ENCODE measurements around the gene ATP8B4. TPM values are rescaled to one million over a fixed set of nuclear protein-coding genes. Genes with fewer than 3 reads are reported as not detected.

ATP8B4 gene
- total and polyA plus RNA-seq, 4 donors, result 1.9 to 19.7 (median 12.4) TPM

DNA sequence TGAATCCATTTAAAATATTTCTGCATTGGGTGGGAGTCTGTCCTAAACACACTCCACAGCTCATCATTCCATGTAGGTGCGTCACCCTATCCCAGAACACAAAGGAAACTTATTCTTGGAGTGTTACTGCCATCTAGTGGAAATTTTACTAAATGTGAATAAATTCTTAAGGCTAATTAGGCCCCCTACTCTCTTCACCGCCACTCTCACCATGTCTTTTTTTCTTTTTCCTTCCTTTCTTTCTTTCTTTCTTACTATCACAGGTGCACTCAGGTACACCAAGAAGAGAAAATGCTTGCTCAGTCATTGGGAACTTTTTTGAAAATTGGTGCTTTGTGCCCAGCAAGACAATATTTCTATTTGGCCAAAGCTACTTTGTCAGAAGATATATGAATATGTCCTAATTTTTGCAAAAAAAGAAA is 26.4 kb upstream of the ATP8B4 start:
- no peak overlapping the region for H3K27ac ChIP-seq (ENCODE audit: low read depth in 1 of 2, low read length in 2 of 2)
- TF ChIP-seq HNF4G (IDR thresholded peaks at IDR 0.05) (no peak), HNF4A (conservative IDR thresholded peaks at IDR 0.05) (no peak), RXRA (IDR thresholded peaks at IDR 0.05) (no peak), YY1 (IDR thresholded peaks at IDR 0.05) (no peak), RAD21 (IDR thresholded peaks at IDR 0.05) (peak; percentile 89 to 91), TAF1 (conservative IDR thresholded peaks at IDR 0.05) (no peak), JUND (IDR thresholded peaks at IDR 0.05) (peak; percentile 62 to 89)
- TF ChIP-seq, protein P1, sequence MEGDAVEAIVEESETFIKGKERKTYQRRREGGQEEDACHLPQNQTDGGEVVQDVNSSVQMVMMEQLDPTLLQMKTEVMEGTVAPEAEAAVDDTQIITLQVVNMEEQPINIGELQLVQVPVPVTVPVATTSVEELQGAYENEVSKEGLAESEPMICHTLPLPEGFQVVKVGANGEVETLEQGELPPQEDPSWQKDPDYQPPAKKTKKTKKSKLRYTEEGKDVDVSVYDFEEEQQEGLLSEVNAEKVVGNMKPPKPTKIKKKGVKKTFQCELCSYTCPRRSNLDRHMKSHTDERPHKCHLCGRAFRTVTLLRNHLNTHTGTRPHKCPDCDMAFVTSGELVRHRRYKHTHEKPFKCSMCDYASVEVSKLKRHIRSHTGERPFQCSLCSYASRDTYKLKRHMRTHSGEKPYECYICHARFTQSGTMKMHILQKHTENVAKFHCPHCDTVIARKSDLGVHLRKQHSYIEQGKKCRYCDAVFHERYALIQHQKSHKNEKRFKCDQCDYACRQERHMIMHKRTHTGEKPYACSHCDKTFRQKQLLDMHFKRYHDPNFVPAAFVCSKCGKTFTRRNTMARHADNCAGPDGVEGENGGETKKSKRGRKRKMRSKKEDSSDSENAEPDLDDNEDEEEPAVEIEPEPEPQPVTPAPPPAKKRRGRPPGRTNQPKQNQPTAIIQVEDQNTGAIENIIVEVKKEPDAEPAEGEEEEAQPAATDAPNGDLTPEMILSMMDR (IDR thresholded peaks at IDR 0.05; ENCODE audit: low read depth, low read length, missing input control), result peak; percentile 49
- TF ChIP-seq, protein P2, sequence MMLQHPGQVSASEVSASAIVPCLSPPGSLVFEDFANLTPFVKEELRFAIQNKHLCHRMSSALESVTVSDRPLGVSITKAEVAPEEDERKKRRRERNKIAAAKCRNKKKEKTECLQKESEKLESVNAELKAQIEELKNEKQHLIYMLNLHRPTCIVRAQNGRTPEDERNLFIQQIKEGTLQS (IDR thresholded peaks at IDR 0.05), result peak; percentile 73
- H3K9me3 ChIP-seq (ENCODE audit: control insufficient read depth in 4 of 4, low read length in 3 of 4), result no peaks in the 10 kb centered on the region
- 5% methylated on average over 2 of the region's 2 CpGs for WGBS
- H3K9ac ChIP-seq (ENCODE audit: low read depth in 1 of 2, low read length in 2 of 2), result no peak overlapping the region
- peaks cover 0 to 22% (median 14%) of the 10 kb centered on the region in 4 donors for H3K4me1 ChIP-seq (ENCODE audit: control insufficient read depth in 4 of 4, insufficient read depth in 4 of 4, low read length in 3 of 4)
- H3K36me3 ChIP-seq (ENCODE audit: control insufficient read depth in 4 of 4, insufficient read depth in 3 of 4, low read depth in 1 of 4, low read length in 3 of 4), result no peaks in the 10 kb centered on the region
- H3K27me3 ChIP-seq (ENCODE audit: control insufficient read depth in 4 of 4, insufficient read depth in 4 of 4, low read length in 3 of 4), result no peaks in the 10 kb centered on the region
- no peak overlapping the region for H3K4me3 ChIP-seq (ENCODE audit: low read depth in 1 of 3, low read length in 3 of 3)
- no peak for DNase-seq (ENCODE audit: low spot score)

DNA sequence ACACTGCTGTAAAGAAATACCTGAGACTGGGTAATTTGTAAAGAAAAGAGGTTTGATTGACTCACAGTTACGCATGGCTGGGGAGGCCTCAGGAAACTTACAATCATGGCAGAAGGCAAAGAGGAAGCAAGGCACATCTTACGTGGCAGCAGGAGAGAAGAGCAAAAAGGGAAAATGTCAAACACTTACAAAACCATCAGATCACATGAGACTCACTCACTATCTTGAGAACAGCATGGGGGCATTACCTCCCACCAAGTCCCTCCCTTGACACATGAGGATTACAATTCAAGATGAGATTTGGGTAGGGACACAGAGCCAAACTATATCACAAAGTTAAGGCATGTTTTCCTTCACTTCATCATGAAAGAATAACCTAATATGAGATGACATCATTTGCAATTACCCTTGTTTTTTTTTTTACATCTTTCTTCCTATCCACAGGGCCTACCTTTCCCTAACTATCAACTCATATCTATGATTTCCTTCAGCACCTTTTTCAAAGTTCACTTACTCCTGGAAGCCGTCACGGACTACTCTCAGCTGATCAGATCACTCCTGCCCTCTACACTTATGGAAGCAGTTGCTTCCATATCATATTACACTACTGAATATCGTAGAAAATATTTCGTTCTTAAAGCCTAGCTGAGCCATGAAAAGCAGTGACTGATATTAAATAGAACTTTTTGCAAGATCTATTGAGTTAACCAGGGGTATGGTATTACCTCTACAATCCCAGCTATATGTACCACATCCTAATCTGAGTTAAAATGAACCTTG is 25.5 kb upstream of the ATP8B4 start:
- DNase-seq (ENCODE audit: low spot score), result no peak
- no peak overlapping the region for H3K9ac ChIP-seq (ENCODE audit: low read depth in 1 of 2, low read length in 2 of 2)

More for the DNA sequence above, 25.5 kb upstream of the ATP8B4 start:
- no peaks in the 10 kb centered on the region for H3K9me3 ChIP-seq (ENCODE audit: control insufficient read depth in 4 of 4, low read length in 3 of 4)
- 84% methylated on average over 6 of the region's 6 CpGs for whole genome bisulfite sequencing
- no peaks in the 10 kb centered on the region for H3K36me3 ChIP-seq (ENCODE audit: control insufficient read depth in 4 of 4, insufficient read depth in 3 of 4, low read depth in 1 of 4, low read length in 3 of 4)
- H3K4me3 ChIP-seq (ENCODE audit: low read depth in 1 of 3, low read length in 3 of 3), result no peak overlapping the region
- H3K27me3 ChIP-seq (ENCODE audit: control insufficient read depth in 4 of 4, insufficient read depth in 4 of 4, low read length in 3 of 4), result no peaks in the 10 kb centered on the region
- H3K27ac ChIP-seq (ENCODE audit: low read depth in 1 of 2, low read length in 2 of 2), result no peak overlapping the region
- H3K4me1 ChIP-seq (ENCODE audit: control insufficient read depth in 4 of 4, insufficient read depth in 4 of 4, low read length in 3 of 4), result peaks cover 0 to 22% (median 14%) of the 10 kb centered on the region in 4 donors
- no peak for TF ChIP-seq TAF1 (conservative IDR thresholded peaks at IDR 0.05)
- TF ChIP-seq FOXA1 (IDR thresholded peaks at IDR 0.05), result no peak
- TF ChIP-seq SP1 (IDR thresholded peaks at IDR 0.05), result no peak
- no peak for TF ChIP-seq RXRA (IDR thresholded peaks at IDR 0.05)
- no peak for TF ChIP-seq NR2F2 (IDR thresholded peaks at IDR 0.05)
- TF ChIP-seq, protein P3, sequence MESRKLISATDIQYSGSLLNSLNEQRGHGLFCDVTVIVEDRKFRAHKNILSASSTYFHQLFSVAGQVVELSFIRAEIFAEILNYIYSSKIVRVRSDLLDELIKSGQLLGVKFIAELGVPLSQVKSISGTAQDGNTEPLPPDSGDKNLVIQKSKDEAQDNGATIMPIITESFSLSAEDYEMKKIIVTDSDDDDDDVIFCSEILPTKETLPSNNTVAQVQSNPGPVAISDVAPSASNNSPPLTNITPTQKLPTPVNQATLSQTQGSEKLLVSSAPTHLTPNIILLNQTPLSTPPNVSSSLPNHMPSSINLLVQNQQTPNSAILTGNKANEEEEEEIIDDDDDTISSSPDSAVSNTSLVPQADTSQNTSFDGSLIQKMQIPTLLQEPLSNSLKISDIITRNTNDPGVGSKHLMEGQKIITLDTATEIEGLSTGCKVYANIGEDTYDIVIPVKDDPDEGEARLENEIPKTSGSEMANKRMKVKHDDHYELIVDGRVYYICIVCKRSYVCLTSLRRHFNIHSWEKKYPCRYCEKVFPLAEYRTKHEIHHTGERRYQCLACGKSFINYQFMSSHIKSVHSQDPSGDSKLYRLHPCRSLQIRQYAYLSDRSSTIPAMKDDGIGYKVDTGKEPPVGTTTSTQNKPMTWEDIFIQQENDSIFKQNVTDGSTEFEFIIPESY (IDR thresholded peaks at IDR 0.05), result no peak
- no peak for TF ChIP-seq JUND (IDR thresholded peaks at IDR 0.05)
- TF ChIP-seq, protein P2 (IDR thresholded peaks at IDR 0.05), result no peak
- no peak for TF ChIP-seq RAD21 (IDR thresholded peaks at IDR 0.05)
- TF ChIP-seq, protein P1 (IDR thresholded peaks at IDR 0.05; ENCODE audit: low read depth, low read length, missing input control), result no peak
- no peak for TF ChIP-seq GABPA (IDR thresholded peaks at IDR 0.05 in 1 of 2, conservative IDR thresholded peaks at IDR 0.05 in 1 of 2)
- no peak for TF ChIP-seq FOXA2 (IDR thresholded peaks at IDR 0.05)
- TF ChIP-seq HNF4A (conservative IDR thresholded peaks at IDR 0.05), result no peak
- no peak for TF ChIP-seq EGR1 (IDR thresholded peaks at IDR 0.05; ENCODE audit: low read depth in 2 of 2)
- TF ChIP-seq, protein P4, sequence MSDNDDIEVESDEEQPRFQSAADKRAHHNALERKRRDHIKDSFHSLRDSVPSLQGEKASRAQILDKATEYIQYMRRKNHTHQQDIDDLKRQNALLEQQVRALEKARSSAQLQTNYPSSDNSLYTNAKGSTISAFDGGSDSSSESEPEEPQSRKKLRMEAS (IDR thresholded peaks at IDR 0.05), result no peak
- TF ChIP-seq HNF4G (IDR thresholded peaks at IDR 0.05), result no peak
- no peak for TF ChIP-seq YY1 (IDR thresholded peaks at IDR 0.05)
- TF ChIP-seq, protein P5, sequence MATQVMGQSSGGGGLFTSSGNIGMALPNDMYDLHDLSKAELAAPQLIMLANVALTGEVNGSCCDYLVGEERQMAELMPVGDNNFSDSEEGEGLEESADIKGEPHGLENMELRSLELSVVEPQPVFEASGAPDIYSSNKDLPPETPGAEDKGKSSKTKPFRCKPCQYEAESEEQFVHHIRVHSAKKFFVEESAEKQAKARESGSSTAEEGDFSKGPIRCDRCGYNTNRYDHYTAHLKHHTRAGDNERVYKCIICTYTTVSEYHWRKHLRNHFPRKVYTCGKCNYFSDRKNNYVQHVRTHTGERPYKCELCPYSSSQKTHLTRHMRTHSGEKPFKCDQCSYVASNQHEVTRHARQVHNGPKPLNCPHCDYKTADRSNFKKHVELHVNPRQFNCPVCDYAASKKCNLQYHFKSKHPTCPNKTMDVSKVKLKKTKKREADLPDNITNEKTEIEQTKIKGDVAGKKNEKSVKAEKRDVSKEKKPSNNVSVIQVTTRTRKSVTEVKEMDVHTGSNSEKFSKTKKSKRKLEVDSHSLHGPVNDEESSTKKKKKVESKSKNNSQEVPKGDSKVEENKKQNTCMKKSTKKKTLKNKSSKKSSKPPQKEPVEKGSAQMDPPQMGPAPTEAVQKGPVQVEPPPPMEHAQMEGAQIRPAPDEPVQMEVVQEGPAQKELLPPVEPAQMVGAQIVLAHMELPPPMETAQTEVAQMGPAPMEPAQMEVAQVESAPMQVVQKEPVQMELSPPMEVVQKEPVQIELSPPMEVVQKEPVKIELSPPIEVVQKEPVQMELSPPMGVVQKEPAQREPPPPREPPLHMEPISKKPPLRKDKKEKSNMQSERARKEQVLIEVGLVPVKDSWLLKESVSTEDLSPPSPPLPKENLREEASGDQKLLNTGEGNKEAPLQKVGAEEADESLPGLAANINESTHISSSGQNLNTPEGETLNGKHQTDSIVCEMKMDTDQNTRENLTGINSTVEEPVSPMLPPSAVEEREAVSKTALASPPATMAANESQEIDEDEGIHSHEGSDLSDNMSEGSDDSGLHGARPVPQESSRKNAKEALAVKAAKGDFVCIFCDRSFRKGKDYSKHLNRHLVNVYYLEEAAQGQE (IDR thresholded peaks at IDR 0.05), result no peak

All from liver (tissue), 9 donors.